NOMO-1 treated with dmso at 0.1 percent for 144 hours (cell line): ENCODE data around the gene CDC42EP5.
A peak's percentile ranks its signal among the peaks of the same experiment; 100 is the strongest.
"Not testable (repeated sequence)": the region's sequence is repeated elsewhere in the genome, so short reads cannot be mapped to it uniquely, and the experiment has no call there.

Experiments
- DNase-seq: peaks from one replicate; lab custom pipeline; 2025; ENCODE audit not compliant: unreplicated experiment; lab: John Stamatoyannopoulos, UW

The CDC42EP5 gene

DNA sequence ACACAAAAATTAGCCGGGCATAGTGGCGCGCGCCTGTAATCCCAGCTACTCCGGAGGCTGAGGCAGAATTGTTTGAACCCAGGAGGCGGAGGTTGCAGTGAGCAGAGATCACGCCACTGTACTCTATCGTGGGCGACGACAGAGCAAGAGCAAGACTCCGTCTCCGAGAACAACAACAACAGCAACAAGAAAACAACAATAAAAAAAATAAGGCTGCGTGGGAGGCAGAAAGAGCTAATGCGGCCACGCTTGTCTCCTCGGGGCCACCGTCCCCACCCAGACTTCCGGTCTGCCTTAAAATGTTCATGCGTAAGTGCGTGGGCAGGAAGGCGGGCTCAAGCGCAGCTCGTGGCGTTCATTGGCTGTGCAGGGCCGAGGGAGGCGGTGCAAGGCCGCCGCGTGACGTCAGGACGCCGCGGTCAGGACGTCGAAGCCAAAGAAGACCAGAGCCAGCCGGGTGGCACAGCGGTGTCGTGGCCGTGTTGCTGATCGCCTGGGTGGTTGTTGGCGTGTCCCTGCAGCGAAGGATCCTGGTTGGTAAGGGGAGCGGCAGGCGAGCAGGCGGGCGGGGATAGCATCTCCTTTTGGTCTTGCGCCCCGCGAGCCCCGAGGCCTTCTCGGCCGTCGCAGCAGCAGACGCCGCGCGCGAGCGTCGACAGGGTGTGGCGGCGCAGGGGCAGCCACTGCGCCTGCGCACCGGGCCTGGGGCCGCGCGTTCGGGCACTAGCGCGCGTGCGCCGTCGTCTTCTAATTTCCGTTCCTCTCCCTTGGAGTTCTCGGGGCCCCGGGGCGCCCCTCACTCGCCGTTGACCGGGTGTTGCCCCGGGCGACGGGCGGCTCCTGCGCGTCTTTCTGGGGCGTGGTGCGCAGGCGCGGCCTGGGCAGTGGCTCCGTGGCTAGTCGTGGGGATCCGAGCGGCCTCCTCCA, 24.1 kb downstream of the CDC42EP5 start, which contains the start of gene LENG8:
Gene LENG8 (plus strand): TSS at position 426 of the 927 bp plus-strand sequence. CDS start 2,146 bp downstream, outside the sequence.
- peak; percentile 98 for DNase-seq

DNA sequence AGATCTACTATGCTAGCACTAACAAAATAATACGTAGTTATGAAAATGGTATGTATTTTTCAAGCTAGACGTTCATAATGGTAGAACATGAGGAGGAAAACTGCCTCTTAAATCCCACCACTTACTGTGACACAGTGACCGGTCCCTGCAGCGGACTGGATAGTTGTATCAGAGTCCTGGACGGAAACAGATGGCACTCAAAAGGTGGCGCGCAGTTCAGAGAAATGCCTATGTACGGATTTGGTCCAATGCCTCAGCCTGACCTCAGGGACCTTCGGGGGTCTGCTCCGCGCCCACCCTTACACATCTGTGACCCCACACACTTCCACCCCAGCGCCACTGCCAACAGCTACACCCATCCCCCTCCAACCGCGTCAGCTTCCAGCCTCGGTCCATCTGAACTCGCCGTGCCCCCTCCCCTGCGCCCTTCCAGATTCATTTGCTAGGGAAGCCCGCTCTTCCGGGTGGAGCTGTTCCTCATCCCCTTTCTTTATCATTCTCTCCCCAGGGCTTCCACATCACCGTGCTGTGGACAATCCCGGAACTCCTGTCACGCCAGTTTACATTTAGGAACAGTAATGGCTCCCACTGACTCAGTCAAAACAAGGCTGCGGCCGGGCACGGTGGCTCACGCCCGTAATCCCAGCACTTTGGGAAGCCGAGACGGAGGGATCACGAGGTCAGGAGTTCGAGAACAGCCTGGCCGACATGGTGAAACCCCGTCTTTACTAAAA, 24.9 kb downstream of the CDC42EP5 start:
- DNase-seq: no peak

DNA sequence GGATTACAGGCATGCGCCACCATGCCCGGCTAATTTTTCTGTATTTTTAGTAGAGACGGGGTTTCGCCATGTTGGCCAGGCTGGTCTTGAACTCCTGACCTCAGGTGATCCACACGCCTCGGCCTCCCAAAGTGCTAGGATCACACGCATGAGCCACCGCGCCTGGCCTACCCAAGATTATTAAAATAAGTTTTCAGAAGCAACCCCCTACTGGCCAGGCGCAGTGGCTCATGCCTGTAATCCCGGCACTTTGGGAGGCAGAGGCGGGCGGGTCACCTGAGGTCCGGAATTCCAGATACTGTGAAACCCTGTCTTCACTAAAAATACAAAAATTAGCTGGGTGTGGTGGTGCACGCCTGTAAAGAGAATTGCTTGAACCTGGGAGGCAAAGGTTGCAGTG, 26.7 kb downstream of the CDC42EP5 start:
- DNase-seq: not testable (repeated sequence)

DNA sequence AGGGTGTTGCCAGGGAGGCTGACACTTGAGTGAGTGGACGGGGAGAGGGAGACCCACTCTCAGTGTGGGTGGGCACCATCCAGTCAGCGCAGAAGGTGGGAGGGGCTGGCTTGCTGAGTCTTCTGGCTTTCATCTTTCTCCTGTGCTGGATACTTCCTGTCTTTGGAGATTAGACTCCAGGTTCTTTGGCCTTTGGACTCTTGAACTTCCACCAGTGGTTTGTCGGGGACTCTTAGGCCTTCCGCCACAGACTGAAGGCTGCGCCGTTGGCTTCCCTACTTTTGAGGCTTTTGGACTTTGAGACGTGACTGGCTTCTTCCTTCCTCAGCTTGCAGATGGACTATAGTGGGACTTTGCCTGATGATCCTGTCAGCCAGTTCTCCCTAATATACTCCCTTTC, 28.4 kb downstream of the CDC42EP5 start:
- no peak for DNase-seq

DNA sequence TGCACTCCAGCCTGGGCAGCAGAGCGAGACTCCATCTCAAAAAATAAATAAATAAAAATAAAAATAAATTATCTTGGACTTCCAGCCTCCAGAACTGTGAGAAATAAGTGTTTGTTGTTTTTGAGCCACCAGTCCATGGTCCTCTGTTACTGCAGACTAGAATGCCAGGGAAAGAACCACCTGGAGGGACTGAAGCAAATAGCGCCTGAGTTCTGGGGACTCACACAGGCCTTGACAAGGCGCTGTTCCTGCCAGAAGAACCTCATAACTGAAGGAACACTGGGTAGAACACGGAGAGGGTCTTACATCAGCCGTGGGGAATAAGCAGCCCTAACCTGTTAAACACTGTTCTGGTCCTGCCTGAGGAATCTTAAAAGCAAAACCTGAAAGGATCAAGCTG, 32.5 kb downstream of the CDC42EP5 start:
- no peak for DNase-seq

DNA sequence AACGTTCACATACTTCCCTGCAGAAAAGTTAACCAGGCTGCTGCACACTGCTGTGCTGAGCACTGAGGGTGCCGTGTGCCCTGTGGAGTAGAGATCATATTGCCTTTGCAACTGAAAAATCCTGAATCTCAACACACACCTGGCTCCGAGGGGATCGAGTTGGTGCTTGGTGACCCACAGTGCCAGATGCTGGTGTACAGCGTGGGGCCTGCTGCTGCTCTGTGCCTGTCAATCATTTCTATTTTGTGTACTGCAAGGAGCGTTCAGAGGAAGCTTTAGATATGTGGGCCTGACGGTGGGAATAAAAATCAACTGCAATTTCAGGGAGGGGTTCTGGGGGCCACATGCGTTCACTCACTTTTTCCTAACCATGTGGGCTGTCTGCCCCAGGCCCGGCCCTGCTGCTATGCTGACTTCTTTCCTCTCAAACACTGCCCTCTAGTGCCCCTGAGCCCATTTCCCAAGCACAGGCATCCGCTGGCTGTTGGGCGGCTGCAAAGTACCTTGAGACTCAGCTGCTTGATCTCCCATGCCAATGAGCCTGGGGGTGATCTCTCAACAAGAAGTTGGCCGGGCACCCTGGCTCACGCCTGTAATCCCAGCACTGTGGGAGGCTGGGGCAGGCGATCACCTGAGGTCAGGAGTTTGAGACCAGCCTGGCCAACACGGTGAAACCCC, 33.8 kb downstream of the CDC42EP5 start:
- DNase-seq: no peak

DNA sequence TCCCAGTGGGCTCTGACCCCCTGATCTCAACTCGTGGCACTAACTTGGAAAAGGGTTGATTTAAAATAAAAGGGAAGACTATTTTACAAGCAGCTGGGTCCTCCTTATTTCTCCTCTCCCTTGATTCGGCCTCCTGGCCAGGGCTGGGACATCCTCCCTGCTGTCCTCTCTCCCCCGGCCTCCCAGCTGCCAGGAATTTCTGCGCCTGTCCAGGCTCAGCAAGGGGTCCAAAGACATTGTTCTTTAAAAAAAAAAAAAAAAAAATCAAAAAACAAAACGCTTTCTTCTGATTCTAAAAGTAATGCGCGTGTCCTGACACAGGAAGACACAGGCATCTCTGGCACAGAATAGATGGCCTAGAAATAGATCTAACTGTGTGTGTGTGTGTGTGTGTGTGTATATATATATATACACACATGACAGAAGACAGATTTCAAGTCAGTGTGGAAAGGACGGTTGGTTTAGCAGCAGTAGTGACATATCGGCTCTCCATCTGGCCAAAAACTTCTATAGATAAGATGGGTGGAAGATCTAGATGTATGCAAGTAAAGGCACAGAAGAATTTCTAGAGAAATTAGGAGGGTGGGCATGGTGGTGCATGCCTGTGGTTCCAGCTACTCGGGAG, 36.4 kb downstream of the CDC42EP5 start:
- no peak for DNase-seq

DNA sequence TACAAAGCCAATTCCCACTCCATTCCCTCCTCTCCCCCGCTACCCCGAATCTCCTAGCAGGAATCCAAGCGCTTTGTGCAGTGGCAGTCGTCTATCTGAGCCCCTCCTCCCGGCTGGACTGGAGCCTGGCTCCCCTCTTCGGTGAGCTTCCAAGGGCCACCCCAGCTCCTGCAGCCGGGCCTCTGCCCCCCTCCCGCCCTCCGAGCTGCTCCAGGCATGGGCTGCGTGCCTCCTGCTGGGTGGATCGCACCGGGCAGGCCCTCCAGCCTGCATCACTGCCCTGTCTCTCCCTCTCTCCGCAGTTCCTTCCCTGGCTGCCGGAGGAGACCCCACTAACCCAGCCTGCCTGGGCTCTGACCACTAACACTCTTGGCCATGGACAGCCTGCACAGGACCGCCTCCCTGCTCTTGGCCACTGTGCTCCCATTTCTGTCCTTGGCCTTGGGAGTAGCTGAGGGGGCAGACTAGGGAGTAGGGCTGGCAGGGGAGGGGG, 37.0 kb downstream of the CDC42EP5 start:
- DNase-seq: no peak

DNA sequence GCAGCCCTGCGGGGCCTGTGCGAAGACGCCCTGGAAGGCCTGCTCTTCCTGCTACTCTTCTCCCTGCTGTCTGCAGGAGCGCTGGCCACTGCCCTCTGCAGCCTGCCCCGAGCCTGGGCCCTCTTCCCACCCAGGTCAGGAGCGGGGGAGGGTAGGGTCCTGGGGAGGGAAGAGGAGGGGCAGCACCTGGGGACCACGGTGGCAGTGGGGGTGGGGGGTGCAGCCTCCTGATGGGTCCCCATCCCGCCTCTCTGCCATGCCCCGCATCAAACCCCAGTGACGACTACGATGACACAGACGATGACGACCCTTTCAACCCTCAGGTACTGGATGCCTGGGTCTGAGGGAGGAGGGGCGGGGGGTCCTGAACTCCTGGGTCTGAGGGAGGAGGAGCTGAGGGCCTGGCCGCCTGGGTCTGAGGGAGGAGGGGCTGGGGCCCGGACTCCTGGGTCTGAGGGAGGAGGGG, 37.5 kb downstream of the CDC42EP5 start:
- no peak for DNase-seq

DNA sequence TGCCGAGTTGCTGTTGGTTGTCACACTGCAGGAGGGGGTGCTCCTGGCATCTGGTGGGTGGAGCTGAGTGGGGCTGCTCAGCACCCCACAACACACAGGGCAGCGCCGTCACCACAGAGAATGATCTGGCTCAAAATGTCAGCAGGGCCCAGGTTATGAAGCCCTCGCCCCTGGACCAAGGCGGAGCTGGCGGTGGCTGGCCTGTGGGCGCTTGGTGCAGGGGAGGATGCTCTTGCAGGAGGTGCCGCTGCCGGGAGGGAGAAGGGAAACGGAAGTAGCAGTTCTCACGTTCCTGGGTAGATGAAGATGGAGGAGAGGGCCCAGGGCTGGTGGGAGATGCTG, 38.3 kb downstream of the CDC42EP5 start:
- no peak for DNase-seq

DNA sequence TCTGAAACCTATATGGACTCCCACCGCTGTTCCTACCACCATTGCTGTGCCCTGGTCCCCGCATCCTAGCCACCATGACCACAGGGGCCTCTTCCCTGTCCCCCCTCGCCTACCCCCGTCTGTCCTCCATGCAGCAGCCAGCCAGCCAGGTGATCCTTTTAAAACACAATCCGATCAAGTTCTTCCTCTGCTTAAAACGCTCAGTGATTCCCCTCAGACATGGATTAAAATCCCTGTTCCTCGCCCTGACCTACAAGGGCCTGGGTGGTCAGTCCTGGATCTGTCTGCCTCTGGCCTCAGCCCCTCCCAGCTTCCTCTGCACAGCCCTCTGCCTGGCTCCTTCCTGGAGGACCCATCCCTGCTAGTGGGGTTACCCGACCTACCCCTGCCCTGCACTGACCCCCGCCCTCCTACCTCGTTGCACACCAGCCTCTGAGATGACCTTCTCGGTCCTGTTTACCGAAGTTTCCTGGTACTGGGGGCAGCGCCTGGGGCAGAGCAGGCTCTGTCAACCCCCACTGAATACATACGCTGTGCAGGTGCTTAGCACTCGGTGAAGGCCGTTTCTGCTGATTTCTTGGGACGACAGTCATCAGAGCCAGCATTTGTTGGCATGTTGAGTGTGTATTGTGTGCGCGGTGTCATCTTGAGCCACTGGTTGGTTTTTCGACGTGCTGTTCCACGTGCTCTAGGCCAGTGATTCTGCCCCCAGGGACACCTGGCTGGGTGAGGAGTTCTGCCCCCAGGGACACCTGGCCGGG, 38.8 kb downstream of the CDC42EP5 start:
- DNase-seq: no peak

DNA sequence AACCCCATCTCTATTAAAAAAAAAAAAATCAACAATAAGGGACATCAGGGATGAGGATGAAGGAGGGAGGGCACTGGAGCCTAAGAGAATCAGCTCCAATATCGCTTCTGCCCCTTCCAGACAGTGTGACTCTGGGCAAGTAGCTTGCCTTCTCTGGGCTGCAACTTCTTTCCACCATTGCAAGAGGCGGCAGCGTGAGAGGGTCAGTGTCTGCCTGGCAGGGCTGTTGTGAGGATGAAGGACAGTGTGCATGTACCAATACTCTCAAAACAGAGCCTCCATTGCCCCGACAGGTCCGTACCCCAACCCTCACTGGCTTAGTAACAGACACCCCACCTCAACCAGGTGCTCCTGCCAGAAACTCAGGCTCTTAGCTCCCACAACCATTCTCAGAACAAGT, 39.4 kb downstream of the CDC42EP5 start:
- DNase-seq: no peak

DNA sequence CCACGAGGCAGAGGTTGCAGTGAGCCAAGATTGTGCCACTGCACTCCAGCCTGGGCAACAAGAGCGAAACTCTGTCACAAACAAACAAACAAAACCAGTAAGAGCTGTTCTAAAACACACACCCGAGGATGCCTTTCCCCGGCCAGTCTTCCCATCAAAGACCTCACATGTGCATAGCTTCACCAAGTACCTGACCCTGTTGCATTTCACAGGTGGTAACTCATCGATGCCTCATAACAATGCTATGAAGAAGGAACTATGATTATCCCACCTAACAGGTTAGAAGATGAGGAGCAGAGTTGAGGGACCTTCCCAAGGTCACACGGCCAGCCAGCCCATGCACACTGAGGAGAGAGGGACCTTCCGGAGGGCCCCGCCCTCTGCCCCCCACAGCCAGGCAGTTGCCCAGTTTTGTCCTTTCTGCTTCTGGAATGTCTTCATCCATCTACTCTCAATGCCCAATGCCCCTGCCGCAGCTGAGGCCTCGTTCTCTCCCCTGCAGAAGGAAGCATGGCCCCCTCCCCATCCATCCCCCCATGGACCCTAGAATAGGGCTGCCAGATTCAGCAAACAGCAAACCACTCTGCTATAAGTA, 40.9 kb downstream of the CDC42EP5 start:
- DNase-seq: no peak

DNA sequence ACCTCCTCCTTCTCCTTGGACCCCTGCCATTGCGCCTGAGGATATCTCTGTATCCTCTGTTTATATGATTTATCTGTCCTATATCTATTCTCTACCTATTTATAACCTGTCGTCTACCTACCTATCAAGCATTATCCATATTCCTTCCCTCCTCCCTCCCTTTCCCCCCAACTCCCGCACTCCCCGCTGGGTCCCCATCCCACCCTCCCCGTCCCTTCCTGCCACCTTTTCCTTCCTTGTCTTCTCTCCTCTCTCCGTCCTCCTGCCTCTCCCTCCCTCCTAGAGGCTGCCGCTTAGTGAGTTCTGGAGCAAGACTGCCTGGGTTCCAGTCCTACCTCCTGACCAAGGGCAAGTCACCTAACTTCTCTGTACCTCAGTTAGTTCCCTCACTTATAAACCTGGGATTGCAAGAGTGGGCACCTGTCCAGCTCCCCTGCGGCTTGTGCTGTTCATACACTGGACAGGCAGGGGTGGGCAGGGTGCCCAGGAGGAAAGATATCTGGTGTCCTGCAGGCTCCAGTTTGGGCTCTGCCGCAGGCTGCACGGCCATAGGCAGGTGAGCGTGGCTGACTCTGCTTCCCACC, 41.7 kb downstream of the CDC42EP5 start:
- DNase-seq: no peak

DNA sequence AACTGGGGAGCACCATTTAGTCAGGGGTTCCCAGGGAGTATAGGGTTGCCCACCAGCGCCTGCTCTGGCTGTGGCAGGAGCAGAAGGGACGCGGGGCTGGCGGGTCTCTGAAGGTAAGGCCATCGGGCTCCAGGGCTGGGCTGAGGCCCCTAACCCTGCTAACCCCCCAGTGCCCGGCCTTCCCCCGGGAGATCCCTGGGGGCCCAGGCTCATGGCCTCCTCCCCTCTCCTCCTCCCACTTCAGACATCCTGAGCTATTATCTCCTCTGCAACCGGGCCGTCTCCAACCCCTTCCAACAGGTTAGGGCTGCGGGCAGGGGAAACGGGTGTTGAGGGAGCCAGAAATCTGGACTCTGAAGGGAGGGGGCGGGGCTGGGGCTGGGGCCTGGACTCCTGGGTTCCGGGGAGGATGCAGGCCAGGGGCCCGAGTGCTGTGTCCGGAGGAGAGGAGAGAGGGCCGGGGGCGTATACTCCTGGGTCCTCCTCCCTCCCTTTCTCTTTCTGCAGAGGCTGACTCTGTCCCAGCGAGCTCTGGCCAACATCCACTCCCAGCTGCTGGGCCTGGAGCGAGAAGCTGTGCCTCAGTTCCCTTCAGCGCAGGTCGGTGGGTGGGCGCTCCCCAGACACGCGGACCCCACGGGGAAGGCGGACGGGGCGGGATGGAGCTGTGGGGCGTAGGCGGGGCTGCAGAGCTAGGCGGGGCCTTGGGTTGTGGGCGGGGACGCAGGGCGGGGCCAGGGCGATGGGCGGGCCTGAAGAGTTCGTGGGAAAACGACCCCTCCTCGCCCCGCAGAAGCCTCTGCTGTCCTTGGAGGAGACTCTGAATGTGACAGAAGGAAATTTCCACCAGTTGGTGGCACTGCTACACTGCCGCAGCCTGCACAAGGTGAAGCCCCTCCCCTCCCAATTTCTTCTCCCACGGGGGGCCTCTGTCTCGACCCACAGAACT, 42.5 kb downstream of the CDC42EP5 start:
- DNase-seq: no peak

DNA sequence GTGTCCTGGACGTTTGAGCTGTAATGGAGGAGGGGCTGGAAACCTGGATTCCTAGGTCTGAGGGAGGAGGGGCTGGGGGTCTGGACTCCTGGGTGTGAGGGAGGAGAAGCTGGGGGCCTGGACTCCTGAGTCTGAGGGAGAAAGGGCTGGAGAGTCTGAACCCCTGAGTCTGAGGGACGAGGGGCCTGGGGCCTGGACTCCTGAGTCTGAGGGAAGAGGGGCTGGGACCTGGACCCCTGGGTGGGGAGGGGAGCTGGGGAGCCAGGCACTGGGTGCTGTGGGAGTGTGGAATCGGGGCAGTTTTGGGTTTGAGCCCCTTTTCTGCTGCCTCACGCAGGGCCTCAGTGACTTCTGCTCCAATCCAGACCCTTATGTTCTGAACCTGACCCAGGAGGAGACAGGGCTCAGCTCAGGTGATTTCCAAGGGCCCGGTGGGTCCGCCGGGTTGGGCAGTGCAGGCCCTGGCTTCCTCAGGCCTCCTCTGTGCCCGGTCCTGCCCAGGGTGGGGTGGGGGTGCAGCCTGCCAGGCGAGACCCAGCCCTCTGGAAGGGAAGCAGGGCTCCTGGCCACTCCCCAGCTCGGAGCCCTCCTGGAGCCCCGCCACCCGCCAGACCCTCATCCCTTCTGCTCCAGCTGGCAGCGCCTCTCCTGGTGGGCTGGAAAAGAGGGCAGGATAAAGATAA, 43.4 kb downstream of the CDC42EP5 start:
- DNase-seq: no peak

DNA sequence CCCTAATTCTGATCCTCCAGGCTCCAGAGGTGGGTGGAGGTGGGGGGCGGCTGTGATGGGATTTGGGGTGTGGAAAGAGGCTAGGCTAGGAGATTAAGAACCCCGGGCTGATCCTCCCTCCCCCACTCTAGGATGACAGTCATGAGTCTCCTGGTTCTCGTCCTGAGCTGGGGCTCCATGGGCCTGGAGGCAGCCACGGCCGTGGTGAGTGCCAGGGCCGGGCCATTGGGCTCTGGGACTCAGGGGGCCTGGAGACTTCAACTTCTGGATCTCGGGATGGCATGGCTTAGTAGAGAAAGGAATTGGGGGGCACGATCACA, 44.0 kb downstream of the CDC42EP5 start:
- DNase-seq: no peak
